CD4-positive, alpha-beta T cell treated with Interleukin-17A for 4 hours (primary cell): ENCODE measurements around the gene ATXN7.

Experiments used
- DNase-seq: peaks from one replicate; pipeline ENCODE4 v3.0.0-alpha.2; 2020; ENCODE audit warnings: mixed read lengths

Gene ATXN7

GRCh38 chr3:64023187-64023860 is 159.7 kb downstream of the ATXN7 start, which contains the start of gene PSMD6:
PSMD6 (minus strand) TSS chr3:64023494; CDS start chr3:64023419, 75 bp downstream.
- peak; percentile 92 for DNase-seq

GRCh38 chr3:64023861-64024223 is 160.2 kb downstream of the ATXN7 start:
- no peak for DNase-seq

GRCh38 chr3:64026346-64026745 is 162.7 kb downstream of the ATXN7 start:
- no peak for DNase-seq

GRCh38 chr3:64027658-64028057 is 164.0 kb downstream of the ATXN7 start:
- no peak for DNase-seq

- no peak for DNase-seq
These were observed 165.1 kb downstream of the ATXN7 start for GRCh38 chr3:64028754-64029153.

- DNase-seq: no peak
These were observed 165.6 kb downstream of the ATXN7 start for GRCh38 chr3:64029287-64029686.

- peak; percentile 87 for DNase-seq
These were observed 167.1 kb downstream of the ATXN7 start for GRCh38 chr3:64030741-64031140.

GRCh38 chr3:64031540-64032508 is 168.2 kb downstream of the ATXN7 start:
- DNase-seq: no peak

- DNase-seq: no peak
These were observed 169.4 kb downstream of the ATXN7 start for GRCh38 chr3:64033069-64033468.

- no peak for DNase-seq
These were observed 173.4 kb downstream of the ATXN7 start for GRCh38 chr3:64037084-64037483.

GRCh38 chr3:64038253-64038767 is 174.6 kb downstream of the ATXN7 start:
- no peak for DNase-seq

GRCh38 chr3:64039332-64039731 is 175.7 kb downstream of the ATXN7 start:
- no peak for DNase-seq

- DNase-seq: no peak
These were observed 176.5 kb downstream of the ATXN7 start for GRCh38 chr3:64039981-64040733.

GRCh38 chr3:64042952-64043351 is 179.3 kb downstream of the ATXN7 start:
- no peak for DNase-seq

GRCh38 chr3:64046592-64046991 is 182.9 kb downstream of the ATXN7 start:
- no peak for DNase-seq

GRCh38 chr3:64046996-64047594 is 183.4 kb downstream of the ATXN7 start:
- no peak for DNase-seq

GRCh38 chr3:64047787-64048186 is 184.1 kb downstream of the ATXN7 start:
- no peak for DNase-seq

GRCh38 chr3:64048631-64049061 is 185.0 kb downstream of the ATXN7 start:
- no peak for DNase-seq

GRCh38 chr3:64049136-64049535 is 185.5 kb downstream of the ATXN7 start:
- no peak for DNase-seq

- DNase-seq: no peak
These were observed 186.2 kb downstream of the ATXN7 start for GRCh38 chr3:64049832-64050231.
